T-helper 1 cell (primary cell): ENCODE data around the gene ZAR1.
"Not testable (repeated sequence)": the region's sequence is repeated elsewhere in the genome, so short reads cannot be mapped to it uniquely, and the experiment has no call there.

Experiments
- DNase-seq, 5 donors: peaks; one replicate each; pipeline ENCODE4 v3.0.0-alpha.2; 2012 to 2020
- total RNA-seq, 4 donors: gene quantifications; one replicate each; lab custom pipeline; 2026; lab: John Stamatoyannopoulos, UW

The ZAR1 gene
- total RNA-seq = 0 reads per million in 4 donors

GRCh38 chr4:48490012-48490679, at the start of gene ZAR1:
Gene ZAR1 (plus strand): TSS chr4:48490252. CDS start chr4:48490292, 40 bp downstream.
- peak in 1 of 5 donors; percentile 2 for DNase-seq

GRCh38 chr4:48440914-48441313, 49.1 kb upstream of the ZAR1 start:
- DNase-seq = not testable (repeated sequence)

- DNase-seq = no peak
These were observed 44.3 kb upstream of the ZAR1 start for GRCh38 chr4:48445704-48446103.

GRCh38 chr4:48446642-48447041, 43.4 kb upstream of the ZAR1 start:
- no peak for DNase-seq

GRCh38 chr4:48449151-48449550, 40.9 kb upstream of the ZAR1 start:
- DNase-seq = no peak

GRCh38 chr4:48450740-48451139, 39.3 kb upstream of the ZAR1 start:
- no peak for DNase-seq

- DNase-seq = not testable (repeated sequence)
These were observed 38.4 kb upstream of the ZAR1 start for GRCh38 chr4:48451656-48452055.

- no peak for DNase-seq
These were observed 35.5 kb upstream of the ZAR1 start for GRCh38 chr4:48454591-48454990.

- DNase-seq = no peak
These were observed 29.1 kb upstream of the ZAR1 start for GRCh38 chr4:48461000-48461399.

GRCh38 chr4:48462363-48462762, 27.7 kb upstream of the ZAR1 start:
- no peak for DNase-seq

GRCh38 chr4:48467442-48467841, 22.6 kb upstream of the ZAR1 start:
- no peak for DNase-seq

GRCh38 chr4:48467891-48468290, 22.2 kb upstream of the ZAR1 start:
- no peak for DNase-seq

- no peak for DNase-seq
These were observed 19.9 kb upstream of the ZAR1 start for GRCh38 chr4:48470137-48470536.

- DNase-seq = no peak
These were observed 19.5 kb upstream of the ZAR1 start for GRCh38 chr4:48470570-48470969.

- no peak for DNase-seq
These were observed 17.3 kb upstream of the ZAR1 start for GRCh38 chr4:48472794-48473193.

GRCh38 chr4:48475770-48476169, 14.3 kb upstream of the ZAR1 start:
- DNase-seq = no peak

GRCh38 chr4:48478273-48478672, 11.8 kb upstream of the ZAR1 start:
- no peak for DNase-seq

- DNase-seq = no peak
These were observed 8.5 kb upstream of the ZAR1 start for GRCh38 chr4:48481581-48481980.

- peak in 2 of 5 donors; percentile 1 to 13 for DNase-seq
These were observed 6.9 kb upstream of the ZAR1 start, which contains the start of gene SLC10A4 for GRCh38 chr4:48483006-48483776. Gene SLC10A4 (plus strand): TSS chr4:48483343. CDS start chr4:48483562, 219 bp downstream.

- DNase-seq = peak in 1 of 5 donors; percentile 8
These were observed 6.1 kb upstream of the ZAR1 start for GRCh38 chr4:48483777-48484493.

GRCh38 chr4:48484494-48485168, 5.4 kb upstream of the ZAR1 start:
- DNase-seq = no peak

GRCh38 chr4:48489683-48490011, 405 bp upstream of the ZAR1 start:
- no peak for DNase-seq
